Ishikawa (cell line): ENCODE results near the gene ABRAXAS1.

Experiments
- CEBPB ChIP-seq: IDR thresholded peaks from 2 replicates; pipeline ENCODE4 v1.6.1; 2012
- CREB1 ChIP-seq: IDR thresholded peaks from 2 replicates; pipeline ENCODE4 v1.6.1; 2012; ENCODE audit warnings: low read depth
- EGR1 ChIP-seq: IDR thresholded peaks from 2 replicates; pipeline ENCODE4 v1.6.1; 2012
- EP300 ChIP-seq: IDR thresholded peaks from 2 replicates; pipeline ENCODE4 v1.6.1; 2012; ENCODE audit warnings: borderline replicate concordance
- FOXM1 ChIP-seq: IDR thresholded peaks from 2 replicates; pipeline ENCODE4 v1.6.1; 2012; ENCODE audit warnings: low read depth, borderline replicate concordance
- MAX ChIP-seq: IDR thresholded peaks from 2 replicates; pipeline ENCODE4 v1.6.1; 2012
- NFIC ChIP-seq: IDR thresholded peaks from 2 replicates; pipeline ENCODE4 v1.6.1; 2012
- RAD21 ChIP-seq: IDR thresholded peaks from 2 replicates; pipeline ENCODE4 v1.6.1; 2012; ENCODE audit warnings: low read depth
- REST ChIP-seq: IDR thresholded peaks from 2 replicates; pipeline ENCODE4 v1.6.1; 2012; ENCODE audit warnings: low read depth, mild to moderate bottlenecking
- TAF1 ChIP-seq: IDR thresholded peaks from 2 replicates; pipeline ENCODE4 v1.6.1; 2012; ENCODE audit warnings: low read depth, mild to moderate bottlenecking
- TCF12 ChIP-seq: IDR thresholded peaks from 2 replicates; pipeline ENCODE4 v1.6.1; 2012; ENCODE audit warnings: low read depth
- TEAD4 ChIP-seq: IDR thresholded peaks from 2 replicates; pipeline ENCODE4 v1.6.1; 2012
- USF1 ChIP-seq: IDR thresholded peaks from 2 replicates; pipeline ENCODE4 v1.6.1; 2012
- YY1 ChIP-seq: IDR thresholded peaks from 2 replicates; pipeline ENCODE4 v1.6.1; 2012; ENCODE audit warnings: low read depth
- ZBTB7A ChIP-seq: IDR thresholded peaks from 2 replicates; pipeline ENCODE4 v1.6.1; 2012; ENCODE audit warnings: low read depth

Gene ABRAXAS1

GRCh38 chr4:83490876-83491450 is 6.1 kb upstream of the ABRAXAS1 start:
- TF ChIP-seq YY1 (no peak), RAD21 (peak; percentile 71)

- TF ChIP-seq EGR1 (no peak), CEBPB (no peak), MAX (no peak), RAD21 (no peak), ZBTB7A (no peak), EP300 (no peak), TCF12 (no peak), CREB1 (no peak), NFIC (no peak), USF1 (no peak)
These were observed 4.9 kb upstream of the ABRAXAS1 start for GRCh38 chr4:83489711-83490326.

GRCh38 chr4:83486457-83487129 is 1.7 kb upstream of the ABRAXAS1 start:
- no peak for TF ChIP-seq YY1
- no peak for TF ChIP-seq REST
- no peak for TF ChIP-seq TAF1
- TF ChIP-seq CEBPB = no peak
- TF ChIP-seq RAD21 = no peak
- no peak for TF ChIP-seq NFIC
- TF ChIP-seq EGR1 = no peak
- TF ChIP-seq ZBTB7A = no peak
- TF ChIP-seq TCF12 = no peak
- no peak for TF ChIP-seq CREB1
- TF ChIP-seq FOXM1 = no peak
- no peak for TF ChIP-seq TEAD4
- TF ChIP-seq MAX = no peak
- no peak for TF ChIP-seq USF1
- TF ChIP-seq EP300 = no peak

- TF ChIP-seq USF1 (no peak), CREB1 (no peak), MAX (no peak), EP300 (no peak), ZBTB7A (no peak)
These were observed 10.9 kb downstream of the ABRAXAS1 start for GRCh38 chr4:83473966-83474365.

GRCh38 chr4:83473423-83473822 is 11.5 kb downstream of the ABRAXAS1 start:
- TF ChIP-seq TAF1 = no peak
- no peak for TF ChIP-seq ZBTB7A
- TF ChIP-seq EGR1 = no peak
- TF ChIP-seq REST = no peak
- no peak for TF ChIP-seq CEBPB
- no peak for TF ChIP-seq TCF12
- TF ChIP-seq USF1 = no peak
- no peak for TF ChIP-seq MAX
- no peak for TF ChIP-seq EP300
- no peak for TF ChIP-seq RAD21
- TF ChIP-seq TEAD4 = no peak
